HepG2 (cell line): ENCODE data around the gene HS6ST1. TPM values are rescaled to one million over a fixed set of nuclear protein-coding genes. Genes with fewer than 3 reads are reported as not detected.
A peak's percentile ranks its signal among the peaks of the same experiment; 100 is the strongest.

Experiments
- CEBPG ChIP-seq: IDR thresholded peaks from 2 replicates; pipeline ENCODE4 v1.6.1; 2016
- FIP1L1 ChIP-seq: fragments of 200-400 bp; formaldehyde crosslinking; IDR thresholded peaks from 2 replicates; pipeline ENCODE4 v1.6.1; 2018; ENCODE audit warnings: low read depth, mild to moderate bottlenecking, low read length, moderate library complexity, borderline replicate concordance; ENCODE audit not compliant: insufficient read depth
- NONO ChIP-seq, 2 experiments: fragments of 450-650 bp in 1 of 2; sonication (generic) in 1 of 2; formaldehyde crosslinking in 1 of 2; IDR thresholded peaks in 1 of 2; conservative IDR thresholded peaks in 1 of 2; 2 replicates each; pipeline versions ENCODE4 v1.6.1 to v1.8.0; 2017 to 2022; ENCODE audit warnings: mild to moderate bottlenecking in 1 of 2, missing genetic modification reagents in 1 of 2, moderate library complexity in 1 of 2
- RAD51 ChIP-seq: fragments of 450-650 bp; IDR thresholded peaks from 2 replicates; pipeline ENCODE4 v1.6.1; 2016; ENCODE audit warnings: borderline replicate concordance
- SCMH1 ChIP-seq: sonication (generic); formaldehyde crosslinking; IDR thresholded peaks from 2 replicates; pipeline ENCODE4 v1.9.0; 2021; ENCODE audit warnings: missing genetic modification reagents, mild to moderate bottlenecking, borderline replicate concordance
- TBP ChIP-seq: sonication (generic); formaldehyde crosslinking; IDR thresholded peaks from 2 replicates; pipeline ENCODE4 v1.5.0; 2020; ENCODE audit warnings: missing genetic modification reagents
- TSC22D2 ChIP-seq: sonication (generic); formaldehyde crosslinking; IDR thresholded peaks from 2 replicates; pipeline ENCODE4 v1.5.1; 2020; ENCODE audit warnings: missing genetic modification reagents, mild to moderate bottlenecking, borderline replicate concordance
- ZNF235 ChIP-seq: sonication (generic); formaldehyde crosslinking; IDR thresholded peaks from 2 replicates; pipeline ENCODE4 v1.8.1; 2023; ENCODE audit warnings: mild to moderate bottlenecking, missing genetic modification reagents, borderline replicate concordance
- ZNF3 ChIP-seq: IDR thresholded peaks from 2 replicates; pipeline ENCODE4 v1.7.0; 2017; ENCODE audit warnings: inconsistent platforms
- ZNF547 ChIP-seq: sonication (generic); formaldehyde crosslinking; IDR thresholded peaks from 2 replicates; pipeline ENCODE4 v1.5.1; 2020; ENCODE audit warnings: mild to moderate bottlenecking, missing genetic modification reagents
- ZNF567 ChIP-seq: sonication (generic); formaldehyde crosslinking; IDR thresholded peaks from 2 replicates; pipeline ENCODE4 v1.8.1; 2023; ENCODE audit warnings: mild to moderate bottlenecking, missing genetic modification reagents, borderline replicate concordance
- ZNF605 ChIP-seq: sonication (generic); formaldehyde crosslinking; IDR thresholded peaks from 2 replicates; pipeline ENCODE4 v1.8.0; 2022; ENCODE audit warnings: mild to moderate bottlenecking, missing genetic modification reagents
- ZNF615 ChIP-seq: sonication (generic); formaldehyde crosslinking; IDR thresholded peaks from 2 replicates; pipeline ENCODE4 v1.5.0; 2020; ENCODE audit warnings: mild to moderate bottlenecking, missing genetic modification reagents, borderline replicate concordance
- ZNF816 ChIP-seq: sonication (generic); formaldehyde crosslinking; IDR thresholded peaks from 2 replicates; pipeline ENCODE4 v1.8.0; 2022; ENCODE audit warnings: missing genetic modification reagents, mild to moderate bottlenecking, borderline replicate concordance
- polyA plus RNA-seq, 8 experiments: library from polyadenylated mRNA; depleted of rRNA in 3 of 8; stranded (reverse) in 7 of 8; unstranded in 1 of 8; fragments of >200 nt; fragmentation: Illumina TruSeq in 4 of 8; extraction: Trizol in 4 of 8; gene quantifications; 2 replicates each; pipeline versions ENCODE4 v1.2.1 to v1.2.3, GENCODE V29; 2011 to 2016; ENCODE audit warnings: low read depth in 4 of 8, missing spikeins in 1 of 8, mixed read lengths in 1 of 8; ENCODE audit not compliant: insufficient read depth in 1 of 8
- total RNA-seq, 5 experiments: library from RNA; depleted of rRNA; stranded (reverse); fragments of >200 nt; fragmentation: Illumina TruSeq; extraction: Trizol; gene quantifications; 2 replicates each; pipeline ENCODE4 v1.2.3, GENCODE V29; 2016; ENCODE audit warnings: low read depth in 1 of 5
- TF ChIP-seq, protein P1 (sequence below): sonication (generic); formaldehyde crosslinking; IDR thresholded peaks from 2 replicates; pipeline ENCODE4 v1.4.0; 2020; ENCODE audit warnings: missing genetic modification reagents
- TF ChIP-seq, protein P2 (sequence below): sonication (generic); formaldehyde crosslinking; IDR thresholded peaks from 2 replicates; pipeline ENCODE4 v1.4.0; 2020; ENCODE audit warnings: missing genetic modification reagents
- TF ChIP-seq, protein P3 (sequence below): IDR thresholded peaks from 2 replicates; pipeline ENCODE4 v1.6.1; 2016; ENCODE audit warnings: mild to moderate bottlenecking, missing biosample characterization, missing genetic modification reagents
- TF ChIP-seq, protein P4 (sequence below): sonication (generic); formaldehyde crosslinking; IDR thresholded peaks from 2 replicates; pipeline ENCODE4 v1.4.0; 2020; ENCODE audit warnings: mild to moderate bottlenecking, missing genetic modification reagents
- TF ChIP-seq, protein P5 (sequence below): sonication (generic); formaldehyde crosslinking; IDR thresholded peaks from 2 replicates; pipeline ENCODE4 v1.4.0; 2020; ENCODE audit warnings: missing genetic modification reagents; ENCODE audit errors: not compliant biosample characterization

HS6ST1 gene
- total and polyA plus RNA-seq, 2 of the 13 experiments (the other 11 are each of a cell fraction or from before 2014, with no cell fraction given): 34.5 to 84.6 TPM

DNA sequence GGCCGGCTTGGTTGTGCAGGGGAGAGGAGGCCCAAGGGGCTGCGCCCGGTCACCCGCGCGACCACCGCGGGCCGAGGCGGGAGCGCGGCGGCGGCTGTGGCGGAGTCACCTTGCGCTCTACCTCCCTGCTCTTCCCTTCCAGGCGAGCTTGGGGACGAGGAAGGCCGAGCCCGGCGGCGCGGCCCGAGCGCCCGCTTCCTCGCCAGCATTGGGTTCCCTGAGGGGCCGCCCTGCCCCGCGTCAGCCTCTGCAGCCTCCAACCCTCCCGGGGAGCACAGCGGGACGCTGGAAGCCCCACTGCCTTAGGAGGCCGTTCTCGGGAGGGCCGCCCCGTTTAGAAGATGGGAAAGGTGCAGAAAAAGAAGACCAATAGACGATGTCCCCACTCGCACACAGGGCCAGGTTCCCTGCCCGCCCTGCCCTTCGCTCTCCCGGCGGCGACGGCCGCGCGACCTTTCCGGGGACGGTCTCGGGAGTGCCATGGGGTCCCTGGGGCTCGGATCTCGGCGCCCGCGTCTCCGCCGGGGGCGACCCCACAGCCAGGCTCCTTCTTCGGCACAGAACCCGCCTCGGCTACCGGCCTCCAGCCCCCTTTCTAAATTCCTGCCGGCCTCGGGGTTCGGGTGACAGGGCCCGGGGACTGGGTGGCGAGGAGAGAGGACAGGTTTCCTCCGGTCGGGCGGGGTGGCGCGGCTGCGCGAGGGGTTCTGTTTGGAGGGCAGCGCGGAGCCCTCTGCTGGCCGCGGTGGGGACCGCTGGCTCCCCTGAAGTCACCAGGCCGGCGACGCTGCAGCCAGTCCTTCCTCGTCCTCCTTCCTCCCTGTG is 85.5 kb downstream of the HS6ST1 start (continued):
- TF ChIP-seq, protein P1, sequence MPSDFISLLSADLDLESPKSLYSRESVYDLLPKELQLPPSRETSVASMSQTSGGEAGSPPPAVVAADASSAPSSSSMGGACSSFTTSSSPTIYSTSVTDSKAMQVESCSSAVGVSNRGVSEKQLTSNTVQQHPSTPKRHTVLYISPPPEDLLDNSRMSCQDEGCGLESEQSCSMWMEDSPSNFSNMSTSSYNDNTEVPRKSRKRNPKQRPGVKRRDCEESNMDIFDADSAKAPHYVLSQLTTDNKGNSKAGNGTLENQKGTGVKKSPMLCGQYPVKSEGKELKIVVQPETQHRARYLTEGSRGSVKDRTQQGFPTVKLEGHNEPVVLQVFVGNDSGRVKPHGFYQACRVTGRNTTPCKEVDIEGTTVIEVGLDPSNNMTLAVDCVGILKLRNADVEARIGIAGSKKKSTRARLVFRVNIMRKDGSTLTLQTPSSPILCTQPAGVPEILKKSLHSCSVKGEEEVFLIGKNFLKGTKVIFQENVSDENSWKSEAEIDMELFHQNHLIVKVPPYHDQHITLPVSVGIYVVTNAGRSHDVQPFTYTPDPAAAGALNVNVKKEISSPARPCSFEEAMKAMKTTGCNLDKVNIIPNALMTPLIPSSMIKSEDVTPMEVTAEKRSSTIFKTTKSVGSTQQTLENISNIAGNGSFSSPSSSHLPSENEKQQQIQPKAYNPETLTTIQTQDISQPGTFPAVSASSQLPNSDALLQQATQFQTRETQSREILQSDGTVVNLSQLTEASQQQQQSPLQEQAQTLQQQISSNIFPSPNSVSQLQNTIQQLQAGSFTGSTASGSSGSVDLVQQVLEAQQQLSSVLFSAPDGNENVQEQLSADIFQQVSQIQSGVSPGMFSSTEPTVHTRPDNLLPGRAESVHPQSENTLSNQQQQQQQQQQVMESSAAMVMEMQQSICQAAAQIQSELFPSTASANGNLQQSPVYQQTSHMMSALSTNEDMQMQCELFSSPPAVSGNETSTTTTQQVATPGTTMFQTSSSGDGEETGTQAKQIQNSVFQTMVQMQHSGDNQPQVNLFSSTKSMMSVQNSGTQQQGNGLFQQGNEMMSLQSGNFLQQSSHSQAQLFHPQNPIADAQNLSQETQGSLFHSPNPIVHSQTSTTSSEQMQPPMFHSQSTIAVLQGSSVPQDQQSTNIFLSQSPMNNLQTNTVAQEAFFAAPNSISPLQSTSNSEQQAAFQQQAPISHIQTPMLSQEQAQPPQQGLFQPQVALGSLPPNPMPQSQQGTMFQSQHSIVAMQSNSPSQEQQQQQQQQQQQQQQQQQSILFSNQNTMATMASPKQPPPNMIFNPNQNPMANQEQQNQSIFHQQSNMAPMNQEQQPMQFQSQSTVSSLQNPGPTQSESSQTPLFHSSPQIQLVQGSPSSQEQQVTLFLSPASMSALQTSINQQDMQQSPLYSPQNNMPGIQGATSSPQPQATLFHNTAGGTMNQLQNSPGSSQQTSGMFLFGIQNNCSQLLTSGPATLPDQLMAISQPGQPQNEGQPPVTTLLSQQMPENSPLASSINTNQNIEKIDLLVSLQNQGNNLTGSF (CRISPR knock-in tag): peak; percentile 68
- no peak for TF ChIP-seq TBP (CRISPR knock-in tag)
- TF ChIP-seq, protein P2, sequence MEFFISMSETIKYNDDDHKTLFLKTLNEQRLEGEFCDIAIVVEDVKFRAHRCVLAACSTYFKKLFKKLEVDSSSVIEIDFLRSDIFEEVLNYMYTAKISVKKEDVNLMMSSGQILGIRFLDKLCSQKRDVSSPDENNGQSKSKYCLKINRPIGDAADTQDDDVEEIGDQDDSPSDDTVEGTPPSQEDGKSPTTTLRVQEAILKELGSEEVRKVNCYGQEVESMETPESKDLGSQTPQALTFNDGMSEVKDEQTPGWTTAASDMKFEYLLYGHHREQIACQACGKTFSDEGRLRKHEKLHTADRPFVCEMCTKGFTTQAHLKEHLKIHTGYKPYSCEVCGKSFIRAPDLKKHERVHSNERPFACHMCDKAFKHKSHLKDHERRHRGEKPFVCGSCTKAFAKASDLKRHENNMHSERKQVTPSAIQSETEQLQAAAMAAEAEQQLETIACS (CRISPR knock-in tag): no peak
- TF ChIP-seq, protein P3, sequence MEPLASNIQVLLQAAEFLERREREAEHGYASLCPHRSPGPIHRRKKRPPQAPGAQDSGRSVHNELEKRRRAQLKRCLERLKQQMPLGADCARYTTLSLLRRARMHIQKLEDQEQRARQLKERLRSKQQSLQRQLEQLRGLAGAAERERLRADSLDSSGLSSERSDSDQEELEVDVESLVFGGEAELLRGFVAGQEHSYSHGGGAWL: peak; percentile 95
- TF ChIP-seq ZNF816 (CRISPR knock-in tag): peak; percentile 73; the same call in 1 of the 2 replicates
- TF ChIP-seq RAD51: no peak
- TF ChIP-seq ZNF567: 0 out of 2 replicates have a peak, but pooled peaks have one; percentile 85
- 0 out of 2 replicates have a peak, but pooled peaks have one; percentile 34 for TF ChIP-seq FIP1L1
- no peak for TF ChIP-seq NONO (IDR thresholded peaks at IDR 0.05)
- peak; percentile 83 for TF ChIP-seq NONO (CRISPR knock-in tag; conservative IDR thresholded peaks at IDR 0.05)
- TF ChIP-seq ZNF605 (CRISPR knock-in tag): peak; percentile 82
- TF ChIP-seq ZNF235 (CRISPR knock-in tag): peak; percentile 61; the same call in 1 of the 2 replicates
- TF ChIP-seq SCMH1: no peak
- TF ChIP-seq TSC22D2 (CRISPR knock-in tag): peak; percentile 54; the same call in 1 of the 2 replicates
- TF ChIP-seq, protein P4, sequence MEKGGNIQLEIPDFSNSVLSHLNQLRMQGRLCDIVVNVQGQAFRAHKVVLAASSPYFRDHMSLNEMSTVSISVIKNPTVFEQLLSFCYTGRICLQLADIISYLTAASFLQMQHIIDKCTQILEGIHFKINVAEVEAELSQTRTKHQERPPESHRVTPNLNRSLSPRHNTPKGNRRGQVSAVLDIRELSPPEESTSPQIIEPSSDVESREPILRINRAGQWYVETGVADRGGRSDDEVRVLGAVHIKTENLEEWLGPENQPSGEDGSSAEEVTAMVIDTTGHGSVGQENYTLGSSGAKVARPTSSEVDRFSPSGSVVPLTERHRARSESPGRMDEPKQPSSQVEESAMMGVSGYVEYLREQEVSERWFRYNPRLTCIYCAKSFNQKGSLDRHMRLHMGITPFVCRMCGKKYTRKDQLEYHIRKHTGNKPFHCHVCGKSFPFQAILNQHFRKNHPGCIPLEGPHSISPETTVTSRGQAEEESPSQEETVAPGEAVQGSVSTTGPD: 0 out of 2 replicates have a peak, but pooled peaks have one; percentile 41
- no peak for TF ChIP-seq ZNF3
- no peak for TF ChIP-seq ZNF615 (CRISPR knock-in tag)
- TF ChIP-seq, protein P5, sequence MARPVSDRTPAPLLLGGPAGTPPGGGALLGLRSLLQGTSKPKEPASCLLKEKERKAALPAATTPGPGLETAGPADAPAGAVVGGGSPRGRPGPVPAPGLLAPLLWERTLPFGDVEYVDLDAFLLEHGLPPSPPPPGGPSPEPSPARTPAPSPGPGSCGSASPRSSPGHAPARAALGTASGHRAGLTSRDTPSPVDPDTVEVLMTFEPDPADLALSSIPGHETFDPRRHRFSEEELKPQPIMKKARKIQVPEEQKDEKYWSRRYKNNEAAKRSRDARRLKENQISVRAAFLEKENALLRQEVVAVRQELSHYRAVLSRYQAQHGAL (CRISPR knock-in tag): no peak
- peak; percentile 67 for TF ChIP-seq ZNF547
- TF ChIP-seq CEBPG: 0 out of 2 replicates have a peak, but pooled peaks have one; percentile 23
